Fibroblast of skin of abdomen (primary cell): ENCODE measurements around the gene INTS1. TPM values are rescaled to one million over a fixed set of nuclear protein-coding genes. Genes with fewer than 3 reads are reported as not detected.

Experiments
- DNase-seq: peaks from one replicate; pipeline ENCODE4 v3.0.0-alpha.2; 2013
- polyA plus RNA-seq, 2 experiments: library from polyadenylated mRNA; unstranded; fragments of 120-200 nt; gene quantifications; one replicate each; pipeline ENCODE4 v1.2.1, GENCODE V29; 2013; ENCODE audit not compliant: insufficient read length in 2 of 2

The INTS1 gene, protein sequence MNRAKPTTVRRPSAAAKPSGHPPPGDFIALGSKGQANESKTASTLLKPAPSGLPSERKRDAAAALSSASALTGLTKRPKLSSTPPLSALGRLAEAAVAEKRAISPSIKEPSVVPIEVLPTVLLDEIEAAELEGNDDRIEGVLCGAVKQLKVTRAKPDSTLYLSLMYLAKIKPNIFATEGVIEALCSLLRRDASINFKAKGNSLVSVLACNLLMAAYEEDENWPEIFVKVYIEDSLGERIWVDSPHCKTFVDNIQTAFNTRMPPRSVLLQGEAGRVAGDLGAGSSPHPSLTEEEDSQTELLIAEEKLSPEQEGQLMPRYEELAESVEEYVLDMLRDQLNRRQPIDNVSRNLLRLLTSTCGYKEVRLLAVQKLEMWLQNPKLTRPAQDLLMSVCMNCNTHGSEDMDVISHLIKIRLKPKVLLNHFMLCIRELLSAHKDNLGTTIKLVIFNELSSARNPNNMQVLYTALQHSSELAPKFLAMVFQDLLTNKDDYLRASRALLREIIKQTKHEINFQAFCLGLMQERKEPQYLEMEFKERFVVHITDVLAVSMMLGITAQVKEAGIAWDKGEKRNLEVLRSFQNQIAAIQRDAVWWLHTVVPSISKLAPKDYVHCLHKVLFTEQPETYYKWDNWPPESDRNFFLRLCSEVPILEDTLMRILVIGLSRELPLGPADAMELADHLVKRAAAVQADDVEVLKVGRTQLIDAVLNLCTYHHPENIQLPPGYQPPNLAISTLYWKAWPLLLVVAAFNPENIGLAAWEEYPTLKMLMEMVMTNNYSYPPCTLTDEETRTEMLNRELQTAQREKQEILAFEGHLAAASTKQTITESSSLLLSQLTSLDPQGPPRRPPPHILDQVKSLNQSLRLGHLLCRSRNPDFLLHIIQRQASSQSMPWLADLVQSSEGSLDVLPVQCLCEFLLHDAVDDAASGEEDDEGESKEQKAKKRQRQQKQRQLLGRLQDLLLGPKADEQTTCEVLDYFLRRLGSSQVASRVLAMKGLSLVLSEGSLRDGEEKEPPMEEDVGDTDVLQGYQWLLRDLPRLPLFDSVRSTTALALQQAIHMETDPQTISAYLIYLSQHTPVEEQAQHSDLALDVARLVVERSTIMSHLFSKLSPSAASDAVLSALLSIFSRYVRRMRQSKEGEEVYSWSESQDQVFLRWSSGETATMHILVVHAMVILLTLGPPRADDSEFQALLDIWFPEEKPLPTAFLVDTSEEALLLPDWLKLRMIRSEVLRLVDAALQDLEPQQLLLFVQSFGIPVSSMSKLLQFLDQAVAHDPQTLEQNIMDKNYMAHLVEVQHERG (N-terminal part only)
- polyA plus RNA-seq (2013, experiment 1 of 2; ENCODE audit: insufficient read length): 75.2 TPM
- polyA plus RNA-seq (2013, experiment 2 of 2; ENCODE audit: insufficient read length): 83.2 TPM

GRCh38 chr7:1503816-1504775 lies at the start of gene INTS1:
TSS of gene INTS1 (minus strand) at chr7:1504389. CDS start at chr7:1503960, 429 bp downstream.
- DNase-seq: peak; percentile 90

DNA sequence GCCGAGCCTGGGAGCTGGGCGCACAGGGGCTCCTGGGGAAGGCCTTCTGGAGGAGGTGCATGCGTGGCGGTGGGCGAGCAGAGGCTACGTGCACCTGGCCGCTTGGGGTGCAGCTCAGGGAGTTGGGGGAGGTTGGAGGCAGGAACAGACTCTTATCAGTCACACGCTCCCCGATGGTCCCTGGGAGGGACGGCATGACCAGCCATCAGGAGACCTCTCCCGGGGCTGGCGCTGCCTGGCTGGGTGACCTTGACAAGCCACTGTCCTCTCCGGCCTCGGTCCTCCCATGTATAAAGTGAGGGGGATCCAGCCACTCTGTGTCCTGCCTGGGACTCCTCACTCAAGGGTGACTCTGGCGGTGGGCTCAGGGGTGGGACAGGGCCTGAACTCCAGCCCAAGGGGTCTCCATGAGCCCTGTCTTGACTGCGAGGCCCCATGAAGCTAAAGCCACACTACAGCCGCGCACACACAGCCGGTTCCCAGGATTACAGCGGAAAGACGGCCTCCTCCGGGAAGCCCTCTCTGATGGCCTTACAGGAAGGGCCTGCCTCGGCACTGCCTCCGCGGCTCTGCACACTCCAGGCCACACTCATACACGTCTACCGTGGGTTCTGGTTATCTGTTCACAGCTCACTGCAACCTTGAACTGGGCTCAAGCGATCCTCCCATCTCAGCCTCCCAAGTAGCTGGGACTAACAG lies 49.5 kb upstream of the INTS1 start:
- DNase-seq: no peak

- peak; percentile 48 for DNase-seq
Measured at GRCh38 chr7:1552200-1552599, 48.0 kb upstream of the INTS1 start.

DNA sequence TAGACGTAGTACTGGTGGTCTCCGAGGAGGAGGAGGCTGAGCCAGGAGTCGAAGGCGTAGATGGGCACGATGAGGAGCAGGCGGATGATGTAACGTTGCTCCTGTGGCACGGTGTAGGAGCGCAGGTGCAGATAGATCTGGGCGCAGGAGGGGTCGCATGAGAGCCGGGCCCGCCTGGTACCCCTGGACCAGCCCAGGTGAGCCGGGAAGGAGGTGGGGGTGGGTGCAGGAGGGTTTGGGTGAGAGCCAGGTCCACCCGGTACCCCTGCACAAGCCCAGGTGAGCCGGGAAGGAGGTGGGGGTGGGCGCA lies 46.6 kb upstream of the INTS1 start:
- no peak for DNase-seq

DNA sequence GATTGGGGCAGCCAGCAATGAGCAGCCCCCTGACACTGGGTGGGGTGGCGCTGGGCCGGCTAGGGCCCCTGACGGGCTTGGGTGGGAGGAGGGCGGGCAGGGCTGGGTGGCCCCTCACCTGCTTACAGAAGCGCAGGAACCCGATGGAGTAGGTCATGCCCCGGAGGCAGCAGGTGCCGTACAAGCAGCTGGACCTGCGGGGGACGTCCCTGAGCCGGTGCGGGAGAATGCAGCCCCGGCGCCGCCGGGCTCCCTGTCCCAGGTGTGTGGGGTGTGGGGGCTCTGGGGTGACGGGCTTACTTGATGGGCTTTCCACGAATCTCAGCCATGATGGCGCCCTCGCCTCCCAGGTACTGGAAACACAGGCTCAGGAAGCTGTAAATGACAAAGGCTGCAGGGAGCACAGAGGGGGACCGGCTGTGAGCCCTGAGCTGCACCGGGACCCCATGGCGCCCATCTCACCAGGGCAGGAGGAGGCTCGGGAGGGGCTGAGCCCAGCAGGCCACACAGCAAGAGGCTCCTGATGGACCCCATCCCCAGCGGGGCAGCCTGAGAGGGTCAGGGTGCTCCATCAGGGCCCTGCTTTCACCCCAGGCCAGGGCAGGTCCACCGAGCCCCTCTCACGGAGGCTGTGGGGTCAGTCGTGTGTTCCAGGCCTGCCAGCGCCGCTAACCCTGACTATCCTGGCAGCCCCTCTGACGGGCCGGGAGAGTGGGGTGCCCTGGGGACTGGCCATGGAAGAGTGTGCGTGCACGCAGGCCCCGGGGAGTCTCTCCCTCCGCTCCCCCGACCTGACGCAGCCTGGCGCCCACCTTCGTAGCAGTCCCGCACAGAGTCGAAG lies 46.0 kb upstream of the INTS1 start:
- no peak for DNase-seq

- no peak for DNase-seq
Measured at GRCh38 chr7:1549357-1550004, 45.3 kb upstream of the INTS1 start.

DNA sequence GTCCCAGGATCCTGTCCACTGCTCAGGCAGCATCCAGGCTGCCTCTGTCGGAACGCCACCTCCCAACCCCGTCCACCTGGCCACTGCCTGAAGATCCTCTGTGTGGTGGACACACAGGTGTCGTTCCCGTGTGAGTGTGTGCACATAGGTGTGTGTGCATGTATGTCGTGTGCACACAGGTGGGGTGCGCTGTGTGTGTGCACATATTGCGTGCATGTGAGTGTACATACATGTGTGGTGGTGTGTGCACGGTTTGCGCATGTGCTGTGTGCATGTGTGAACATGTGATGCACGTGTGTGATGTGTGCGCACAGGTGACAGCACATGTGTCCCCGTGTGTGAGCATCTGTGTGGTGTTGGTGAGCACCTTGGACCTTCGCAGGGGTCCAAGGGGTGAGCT lies 44.8 kb upstream of the INTS1 start:
- DNase-seq: no peak

DNA sequence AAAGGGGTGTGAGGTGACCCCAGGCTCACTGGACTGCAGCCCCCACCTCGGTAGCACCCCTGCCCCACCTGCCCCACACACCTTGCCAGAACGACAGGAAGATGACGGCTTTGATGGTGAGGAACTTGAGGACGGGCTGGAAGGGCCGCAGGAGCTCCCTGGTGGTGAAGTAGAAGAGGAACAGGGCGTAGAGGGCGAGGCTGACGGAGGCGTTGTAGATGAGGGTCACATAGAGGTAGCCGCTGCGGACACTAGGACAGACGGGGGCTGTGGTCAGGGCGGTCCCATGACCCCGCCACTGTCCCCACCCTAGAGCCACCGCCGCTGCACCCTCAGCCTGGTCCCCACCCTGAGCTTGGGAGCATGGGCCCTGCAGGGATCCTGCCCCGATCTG lies 44.2 kb upstream of the INTS1 start:
- DNase-seq: no peak

- no peak for DNase-seq
Measured at GRCh38 chr7:1547777-1548437, 43.7 kb upstream of the INTS1 start.

DNA sequence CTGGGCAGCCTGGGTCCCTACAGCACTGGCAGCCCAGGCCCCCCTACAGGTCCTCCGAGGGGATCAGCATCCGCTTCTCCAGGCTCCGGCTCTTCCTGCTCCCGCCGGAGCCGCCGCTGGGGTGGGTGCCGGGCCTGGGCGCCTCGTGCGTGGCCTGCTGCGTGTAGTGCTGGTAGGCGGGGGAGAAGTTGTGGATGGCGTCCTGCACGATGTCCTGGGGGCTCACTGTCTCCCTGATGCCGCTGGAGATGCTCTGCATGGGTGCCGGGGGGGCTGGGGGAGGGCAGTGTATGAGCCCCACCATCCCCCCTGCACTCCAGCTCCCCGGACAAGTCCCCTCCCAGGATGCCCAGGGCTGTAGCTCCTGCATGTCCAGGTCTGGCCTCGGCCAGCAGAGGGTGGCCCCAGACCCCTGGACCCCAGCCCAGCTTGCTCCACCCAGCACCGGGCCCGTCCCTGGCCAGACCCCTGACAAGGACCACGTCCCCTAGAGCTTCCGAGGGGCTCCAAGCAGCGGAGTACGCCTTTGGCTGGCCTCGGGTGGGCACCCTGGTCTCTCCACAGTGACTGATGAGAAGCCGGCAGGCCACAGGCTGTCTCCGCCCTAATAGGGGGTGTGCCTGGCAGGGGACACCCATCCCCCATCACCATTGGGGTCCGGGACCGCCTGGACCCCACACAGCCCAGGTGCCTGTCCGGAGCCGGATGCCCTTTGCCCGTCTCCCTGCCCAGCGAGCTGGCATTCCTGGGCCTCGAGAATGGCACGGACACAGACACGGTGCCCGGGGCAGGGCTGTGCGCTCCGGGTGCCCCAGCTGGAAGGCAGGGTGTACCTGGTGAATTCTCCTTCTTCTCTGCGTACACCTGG lies 43.0 kb upstream of the INTS1 start:
- DNase-seq: no peak

- DNase-seq: no peak
Measured at GRCh38 chr7:1546274-1546908, 42.2 kb upstream of the INTS1 start.

DNA sequence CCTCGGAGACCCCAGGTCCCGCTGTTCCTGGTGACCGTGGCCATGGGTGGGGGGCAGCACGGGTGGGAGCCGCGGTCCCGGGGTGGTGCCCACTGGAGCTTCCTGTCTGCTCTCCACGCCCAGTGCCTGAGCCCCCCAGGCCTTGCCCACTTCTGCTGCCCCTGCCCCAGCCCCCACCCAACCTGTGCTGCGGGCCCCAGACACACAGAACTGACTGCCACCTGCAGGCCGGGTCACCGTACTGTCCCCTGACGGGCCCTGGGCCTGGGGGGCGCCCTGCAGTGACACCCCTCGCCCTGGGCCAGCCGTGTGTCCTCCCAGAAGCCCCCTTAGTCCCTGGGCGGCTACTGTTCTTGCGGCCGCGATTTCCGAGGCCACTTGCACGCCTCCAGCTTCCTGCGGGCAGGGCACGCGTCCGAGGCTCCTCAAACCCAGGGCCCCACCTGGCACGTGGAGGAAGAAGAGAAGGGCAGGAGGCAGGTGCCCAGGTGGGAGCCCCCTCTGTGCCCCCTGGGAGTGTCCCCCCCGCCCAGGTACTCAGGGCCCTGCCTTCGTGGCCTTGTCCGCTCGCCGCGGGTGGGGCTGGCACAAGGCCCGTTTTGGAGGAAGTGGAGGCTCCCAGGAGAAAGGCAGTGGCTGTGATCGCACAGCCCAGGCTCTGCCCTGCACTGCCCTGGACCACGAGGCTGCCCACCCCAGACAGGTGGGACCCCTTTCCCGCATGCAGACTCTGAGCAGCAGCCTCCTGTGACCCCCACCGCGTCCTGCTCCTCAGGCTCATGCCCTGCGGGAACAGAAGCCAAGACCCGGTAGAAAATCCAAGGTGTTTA lies 41.4 kb upstream of the INTS1 start:
- no peak for DNase-seq

DNA sequence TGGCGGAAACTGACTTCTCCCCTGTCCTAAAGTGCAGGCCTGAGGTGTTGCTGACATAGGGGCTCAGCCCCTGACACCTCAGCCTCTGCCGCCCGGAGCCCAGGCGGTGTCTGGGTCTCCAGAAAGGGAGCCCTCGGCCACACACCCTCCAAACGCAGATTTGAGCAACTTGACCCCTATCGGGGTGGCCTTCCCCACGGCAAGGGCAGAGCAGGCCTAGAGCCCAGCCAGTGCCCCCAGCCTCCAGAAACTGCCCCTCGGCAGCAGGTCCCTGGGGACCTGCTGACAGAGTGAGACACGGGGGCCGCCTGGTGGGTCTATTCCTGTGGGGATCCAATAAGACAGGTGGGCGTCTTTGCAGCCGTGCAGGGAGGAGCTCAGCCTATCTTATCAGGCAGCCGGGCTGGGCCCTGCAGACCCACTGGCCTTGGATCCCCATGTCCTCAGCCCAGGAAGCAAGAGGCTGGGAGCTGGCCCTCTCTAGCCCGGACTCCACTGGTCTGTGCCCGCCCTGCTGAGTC lies 40.8 kb upstream of the INTS1 start:
- DNase-seq: no peak

DNA sequence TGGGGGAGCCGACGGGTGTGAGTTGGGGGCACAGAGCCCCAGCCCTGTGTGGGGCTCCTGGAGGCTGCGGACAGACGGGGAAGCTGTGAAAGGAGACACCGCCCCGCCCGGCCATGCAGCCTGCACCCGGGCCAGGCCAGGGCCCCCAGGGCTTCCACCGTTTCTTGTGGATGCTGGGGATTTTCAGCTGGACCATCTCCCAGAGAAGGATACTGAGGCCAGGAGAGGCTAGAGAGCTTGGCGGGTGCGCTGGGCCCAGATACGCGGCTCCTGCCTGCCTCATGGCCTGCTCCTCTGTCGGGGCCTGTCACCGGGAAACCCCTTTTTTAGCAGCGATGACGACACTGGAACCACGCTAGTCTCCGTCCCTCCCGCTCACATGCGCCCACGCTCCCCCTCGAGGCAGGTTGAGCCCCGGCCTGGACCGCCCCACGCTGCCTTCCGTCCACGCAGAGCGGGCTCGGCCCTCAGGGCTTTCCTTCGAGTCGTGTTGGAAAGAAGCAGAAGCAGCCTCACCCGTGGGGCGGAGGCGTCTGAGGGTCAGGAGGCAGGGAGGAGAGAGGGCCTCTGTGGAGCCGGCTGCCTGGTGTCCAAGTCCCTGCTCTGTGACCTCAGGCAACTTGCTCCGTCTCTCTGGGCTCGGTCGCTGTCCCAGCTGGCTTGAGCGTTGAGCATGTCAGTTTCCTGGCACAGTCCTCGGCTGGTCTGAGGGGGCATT lies 40.1 kb upstream of the INTS1 start:
- DNase-seq: no peak

- DNase-seq: no peak
Measured at GRCh38 chr7:1543826-1544177, 39.6 kb upstream of the INTS1 start.
